Hepatocyte (in vitro differentiated cells): Measurements from ENCODE around the gene KAT2B.

Experiments used
- EZH2 ChIP-seq: fragments of 200-600 bp; sonication (generic); IDR thresholded peaks from 2 replicates; pipeline ENCODE4 v1.6.1; 2016; ENCODE audit warnings: antibody characterized with exemption, mild to moderate bottlenecking, borderline replicate concordance
- TF ChIP-seq, protein P1 (sequence below): fragments of 200-600 bp; sonication (generic); IDR thresholded peaks from 2 replicates; pipeline ENCODE4 v1.5.1; 2016; ENCODE audit warnings: antibody characterized with exemption, mild to moderate bottlenecking; ENCODE audit not compliant: poor library complexity

- TF ChIP-seq, protein P1, sequence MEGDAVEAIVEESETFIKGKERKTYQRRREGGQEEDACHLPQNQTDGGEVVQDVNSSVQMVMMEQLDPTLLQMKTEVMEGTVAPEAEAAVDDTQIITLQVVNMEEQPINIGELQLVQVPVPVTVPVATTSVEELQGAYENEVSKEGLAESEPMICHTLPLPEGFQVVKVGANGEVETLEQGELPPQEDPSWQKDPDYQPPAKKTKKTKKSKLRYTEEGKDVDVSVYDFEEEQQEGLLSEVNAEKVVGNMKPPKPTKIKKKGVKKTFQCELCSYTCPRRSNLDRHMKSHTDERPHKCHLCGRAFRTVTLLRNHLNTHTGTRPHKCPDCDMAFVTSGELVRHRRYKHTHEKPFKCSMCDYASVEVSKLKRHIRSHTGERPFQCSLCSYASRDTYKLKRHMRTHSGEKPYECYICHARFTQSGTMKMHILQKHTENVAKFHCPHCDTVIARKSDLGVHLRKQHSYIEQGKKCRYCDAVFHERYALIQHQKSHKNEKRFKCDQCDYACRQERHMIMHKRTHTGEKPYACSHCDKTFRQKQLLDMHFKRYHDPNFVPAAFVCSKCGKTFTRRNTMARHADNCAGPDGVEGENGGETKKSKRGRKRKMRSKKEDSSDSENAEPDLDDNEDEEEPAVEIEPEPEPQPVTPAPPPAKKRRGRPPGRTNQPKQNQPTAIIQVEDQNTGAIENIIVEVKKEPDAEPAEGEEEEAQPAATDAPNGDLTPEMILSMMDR = no peak
- no peak for TF ChIP-seq EZH2
Observed at GRCh38 chr3:20125289-20125688, 85.0 kb downstream of the KAT2B start.
